T-cell (primary cell): ENCODE results near the gene EPAS1. TPM values are rescaled to one million over a fixed set of nuclear protein-coding genes. Genes with fewer than 3 reads are reported as not detected.
A peak's percentile ranks its signal among the peaks of the same experiment; 100 is the strongest.

Experiments used
- ATAC-seq, 4 experiments: fragments of 200-7000 bp in 3 of 4; fragments of 150-1000 bp in 1 of 4; cut with Tn5 transposase; replicated peaks in 1 of 4; 1 replicate in 3 of 4; 2 replicates in 1 of 4; pipeline ENCODE4 v1.10.0; 2021; ENCODE audit warnings: moderate library complexity in 3 of 4, mild to moderate bottlenecking in 2 of 4, moderate number of reproducible peaks in 1 of 4
- CTCF ChIA-PET, 2 donors: fragments of 300-600 bp; sonication (Branson Sonifier 250); formaldehyde crosslinking; loops; one replicate each; lab custom pipeline; 2022; ENCODE audit warnings: antibody characterized with exemption in 2 of 2; lab: Charles Lee
- POLR2A ChIA-PET, 2 donors: fragments of 300-600 bp; sonication (Branson Sonifier 250); formaldehyde crosslinking; loops; one replicate each; lab custom pipeline; 2022; ENCODE audit warnings: antibody characterized with exemption in 2 of 2; lab: Charles Lee
- DNase-seq, 35 experiments: peaks; one replicate each; pipeline versions ENCODE4 v3.0.0 to v3.0.0-alpha.2; 2013 to 2023
- H3K27ac ChIP-seq: one replicate; pipeline ENCODE4 v1.5.1; 2013; ENCODE audit warnings: low read length
- H3K27me3 ChIP-seq, 2 experiments: replicated peaks in 1 of 2; 1 replicate in 1 of 2; 2 replicates in 1 of 2; pipeline versions ENCODE4 v1.6.1 to v1.7.0; 2013; ENCODE audit warnings: low read length in 1 of 2, mixed read lengths in 1 of 2; ENCODE audit not compliant: control insufficient read depth in 2 of 2, insufficient read depth in 2 of 2; ENCODE audit errors: extremely low read depth in 1 of 2
- H3K36me3 ChIP-seq, 2 donors: 1 replicate in 1 of 2; 2 replicates in 1 of 2; pipeline versions ENCODE4 v1.6.1 to v1.7.0; 2013; ENCODE audit warnings: low read length in 1 of 2; ENCODE audit not compliant: control insufficient read depth in 2 of 2, insufficient read depth in 1 of 2; ENCODE audit errors: extremely low read depth in 1 of 2
- H3K4me1 ChIP-seq, 2 experiments: 1 replicate in 1 of 2; 2 replicates in 1 of 2; pipeline versions ENCODE4 v1.6.1 to v1.7.0; 2013; ENCODE audit warnings: low read length in 2 of 2, mixed read lengths in 1 of 2; ENCODE audit not compliant: insufficient read depth in 2 of 2, control insufficient read depth in 1 of 2; ENCODE audit errors: extremely low read depth in 1 of 2
- H3K4me3 ChIP-seq, 2 donors: 1 replicate in 1 of 2; 2 replicates in 1 of 2; pipeline versions ENCODE4 v1.5.1 to v1.7.0; 2013; ENCODE audit warnings: mild to moderate bottlenecking in 2 of 2, low read length in 1 of 2, moderate library complexity in 1 of 2; ENCODE audit not compliant: control insufficient read depth in 1 of 2; ENCODE audit errors: extremely low read depth in 1 of 2
- H3K9me3 ChIP-seq: 2 replicates; pipeline ENCODE4 v1.7.0; 2013
- H3K27ac Mint-ChIP-seq, 2 donors: one replicate each; pipeline ENCODE4 v1.8.0; 2020 to 2021; ENCODE audit warnings: mild to moderate bottlenecking in 2 of 2, mixed read lengths in 2 of 2
- H3K27me3 Mint-ChIP-seq, 2 donors: one replicate each; pipeline ENCODE4 v1.8.0; 2021 to 2022; ENCODE audit warnings: mixed read lengths in 2 of 2
- H3K36me3 Mint-ChIP-seq: one replicate; pipeline ENCODE4 v1.8.0; 2021; ENCODE audit warnings: mixed read lengths
- H3K4me1 Mint-ChIP-seq, 3 donors: one replicate each; pipeline ENCODE4 v1.8.0; 2020 to 2022; ENCODE audit warnings: mixed read lengths in 3 of 3, mild to moderate bottlenecking in 1 of 3
- H3K4me3 Mint-ChIP-seq, 3 donors: one replicate each; pipeline ENCODE4 v1.8.0; 2020 to 2022; ENCODE audit warnings: mild to moderate bottlenecking in 3 of 3, mixed read lengths in 3 of 3, moderate library complexity in 3 of 3
- H3K9me3 Mint-ChIP-seq, 3 donors: one replicate each; pipeline ENCODE4 v1.8.0; 2020 to 2022; ENCODE audit warnings: mixed read lengths in 3 of 3
- WGBS: methylation state at CpG from one replicate; pipeline ENCODE4 v1.1.5; 2013; ENCODE audit warnings: missing lambda C conversion rate; ENCODE audit not compliant: insufficient coverage; 5-methylcytosine and 5-hydroxymethylcytosine counted together
- total RNA-seq, 35 experiments: library from RNA in 6 of 35; stranded (reverse) in 6 of 35; fragments of 120-200 nt in 1 of 35; gene quantifications; one replicate each; pipeline versions ENCODE4 v1.2.1 to v1.2.4 and lab custom pipeline; 2013 to 2026

The EPAS1 gene
- total RNA-seq, 5 donors from 2014 or later (not counting 1 experiment from before 2014, with no cell fraction given), result 1.0 to 4.0 (median 3.0) TPM

GRCh38 chr2:46269544-46270273, 27.5 kb upstream of the EPAS1 start:
- WGBS, result 75% methylated on average over 4 of the region's 11 CpGs
- ChIA-PET POLR2A (no interaction called here), CTCF (no interaction called here)
- H3K27ac ChIP-seq, result no peak overlapping the region
- Mint-ChIP-seq H3K4me3 (no peak overlapping the region), H3K9me3 (no peaks in the 10 kb centered on the region), H3K27ac (peak overlapping the region in 1 of 2 donors; percentile 48), H3K4me1 (peaks cover 5 to 7% (median 5%) of the 10 kb centered on the region in 3 donors), H3K36me3 (no peaks in the 10 kb centered on the region), H3K27me3 (peaks cover 0 to 3% of the 10 kb centered on the region in 2 donors)
- H3K36me3 ChIP-seq, result no peaks in the 10 kb centered on the region
- H3K9me3 ChIP-seq, result no peaks in the 10 kb centered on the region
- H3K4me3 ChIP-seq, result no peak overlapping the region
- peaks cover 0 to 4% of the 10 kb centered on the region in 2 experiments for H3K4me1 ChIP-seq
- peaks cover 0 to 3% of the 10 kb centered on the region in 2 experiments for H3K27me3 ChIP-seq
- ATAC-seq (no peak), DNase-seq (no peak)

- Histone ChIP-seq H3K27ac (no peak overlapping the region), H3K9me3 (no peaks in the 10 kb centered on the region), H3K27me3 (peaks cover 0 to 3% of the 10 kb centered on the region in 2 experiments), H3K4me1 (peaks cover 0 to 5% of the 10 kb centered on the region in 2 experiments), H3K4me3 (no peak overlapping the region), H3K36me3 (no peaks in the 10 kb centered on the region)
- 80% methylated on average over 1 of the region's 2 CpGs for WGBS
- Mint-ChIP-seq H3K27ac (no peak overlapping the region), H3K27me3 (peaks cover 0 to 3% of the 10 kb centered on the region in 2 donors), H3K4me1 (peaks cover 5 to 7% (median 5%) of the 10 kb centered on the region in 3 donors), H3K9me3 (no peaks in the 10 kb centered on the region), H3K4me3 (no peak overlapping the region), H3K36me3 (no peaks in the 10 kb centered on the region)
- DNase-seq (no peak), ATAC-seq (no peak)
- ChIA-PET POLR2A (no interaction called here), CTCF (no interaction called here)
These were observed 26.8 kb upstream of the EPAS1 start for GRCh38 chr2:46270384-46270783.

GRCh38 chr2:46273225-46273863, 23.9 kb upstream of the EPAS1 start:
- H3K36me3 Mint-ChIP-seq, result no peaks in the 10 kb centered on the region
- Histone ChIP-seq H3K9me3 (no peaks in the 10 kb centered on the region), H3K27me3 (peaks cover 0 to 15% of the 10 kb centered on the region in 2 experiments), H3K27ac (no peak overlapping the region), H3K4me1 (peaks cover 5 to 13% of the 10 kb centered on the region in 2 experiments), H3K36me3 (no peaks in the 10 kb centered on the region), H3K4me3 (no peak overlapping the region)
- H3K27me3 Mint-ChIP-seq, result peaks cover 11 to 16% of the 10 kb centered on the region in 2 donors
- no peaks in the 10 kb centered on the region for H3K9me3 Mint-ChIP-seq
- ATAC-seq, result no peak
- no peak for DNase-seq
- 92% methylated on average over 4 of the region's 7 CpGs for WGBS
- POLR2A ChIA-PET, result interaction anchor here in 1 of 2 donors (1.0 kb wide), 1 partner anchor 31 kb away, joined by 3 read pairs; no protein-coding TSS in a partner anchor
- no peak overlapping the region for H3K27ac Mint-ChIP-seq
- peaks cover 10 to 19% (median 14%) of the 10 kb centered on the region in 3 donors for H3K4me1 Mint-ChIP-seq
- CTCF ChIA-PET, result no interaction called here
- H3K4me3 Mint-ChIP-seq, result no peak overlapping the region

- Mint-ChIP-seq H3K36me3 (no peaks in the 10 kb centered on the region), H3K9me3 (no peaks in the 10 kb centered on the region), H3K27ac (no peak overlapping the region), H3K4me3 (no peak overlapping the region), H3K4me1 (peaks cover 10 to 18% (median 14%) of the 10 kb centered on the region in 3 donors), H3K27me3 (peaks cover 13 to 18% of the 10 kb centered on the region in 2 donors)
- no peaks in the 10 kb centered on the region for H3K36me3 ChIP-seq
- H3K9me3 ChIP-seq, result no peaks in the 10 kb centered on the region
- POLR2A ChIA-PET, result interaction anchor here in 1 of 2 donors (1.0 kb wide), 1 partner anchor 30 kb away, joined by 3 read pairs; no protein-coding TSS in a partner anchor
- peaks cover 0 to 15% of the 10 kb centered on the region in 2 experiments for H3K27me3 ChIP-seq
- no peak overlapping the region for H3K27ac ChIP-seq
- ATAC-seq (no peak), DNase-seq (no peak)
- peaks cover 5 to 13% of the 10 kb centered on the region in 2 experiments for H3K4me1 ChIP-seq
- CTCF ChIA-PET, result no interaction called here
- WGBS, result 85% methylated on average over 5 of the region's 5 CpGs
- H3K4me3 ChIP-seq, result no peak overlapping the region
These were observed 23.3 kb upstream of the EPAS1 start for GRCh38 chr2:46273919-46274318.

- Histone ChIP-seq H3K27me3 (peaks cover 0 to 17% of the 10 kb centered on the region in 2 experiments), H3K4me3 (no peak overlapping the region), H3K27ac (no peak overlapping the region), H3K9me3 (no peaks in the 10 kb centered on the region), H3K4me1 (peaks cover 5 to 13% of the 10 kb centered on the region in 2 experiments), H3K36me3 (no peaks in the 10 kb centered on the region)
- ATAC-seq, result no peak
- CTCF ChIA-PET, result no interaction called here
- H3K27me3 Mint-ChIP-seq, result peaks cover 15 to 19% of the 10 kb centered on the region in 2 donors
- H3K4me1 Mint-ChIP-seq, result peaks cover 10 to 18% (median 14%) of the 10 kb centered on the region in 3 donors
- no peaks in the 10 kb centered on the region for H3K9me3 Mint-ChIP-seq
- H3K4me3 Mint-ChIP-seq, result no peak overlapping the region
- POLR2A ChIA-PET, result interaction anchor here in 1 of 2 donors (1.0 kb wide), 1 partner anchor 30 kb away, joined by 3 read pairs; no protein-coding TSS in a partner anchor
- WGBS, result no CpG with 5 or more reads among the region's 4 CpGs
- no peak overlapping the region for H3K27ac Mint-ChIP-seq
- H3K36me3 Mint-ChIP-seq, result no peaks in the 10 kb centered on the region
- DNase-seq, result no peak
These were observed 22.6 kb upstream of the EPAS1 start for GRCh38 chr2:46274586-46274985.

- CTCF ChIA-PET, result no interaction called here
- Mint-ChIP-seq H3K9me3 (no peaks in the 10 kb centered on the region), H3K4me3 (peak overlapping the region in 2 of 3 donors; percentile 21 to 57), H3K27me3 (peaks cover 15 to 19% of the 10 kb centered on the region in 2 donors), H3K4me1 (peaks cover 9 to 18% (median 10%) of the 10 kb centered on the region in 3 donors), H3K36me3 (no peaks in the 10 kb centered on the region), H3K27ac (no peak overlapping the region)
- peaks cover 0 to 14% of the 10 kb centered on the region in 2 experiments for H3K27me3 ChIP-seq
- 35% methylated on average over 20 of the region's 20 CpGs for WGBS
- H3K27ac ChIP-seq, result no peak overlapping the region
- no peak overlapping the region for H3K4me3 ChIP-seq
- no peaks in the 10 kb centered on the region for H3K36me3 ChIP-seq
- DNase-seq (peak in 12 of 35 experiments; percentile 6 to 38 (median 15)), ATAC-seq (peak; percentile 54 to 86 (median 70))
- no peaks in the 10 kb centered on the region for H3K9me3 ChIP-seq
- POLR2A ChIA-PET, result no interaction called here
- peaks cover 5 to 9% of the 10 kb centered on the region in 2 experiments for H3K4me1 ChIP-seq
These were observed 21.2 kb upstream of the EPAS1 start for GRCh38 chr2:46275995-46276394.
